GM21619 (cell line): ENCODE measurements around the gene CPEB3.
"Not testable (repeated sequence)": the region's sequence is repeated elsewhere in the genome, so short reads cannot be mapped to it uniquely, and the experiment has no call there.

Experiments
- ATAC-seq: cut with Tn5 transposase; IDR thresholded peaks from one replicate; pipeline ENCODE4 v1.9.1; 2021; ENCODE audit not compliant: unreplicated experiment

The CPEB3 gene

GRCh38 chr10:92047215-92047614 is 243.7 kb downstream of the CPEB3 start:
- no peak for ATAC-seq

- ATAC-seq = no peak
Measured at GRCh38 chr10:92045641-92046106, 245.2 kb downstream of the CPEB3 start.

GRCh38 chr10:92042541-92042940 is 248.3 kb downstream of the CPEB3 start:
- ATAC-seq = no peak

GRCh38 chr10:92038949-92039348 is 251.9 kb downstream of the CPEB3 start:
- ATAC-seq = no peak

- not testable (repeated sequence) for ATAC-seq
Measured at GRCh38 chr10:92033070-92033469, 257.8 kb downstream of the CPEB3 start.

- ATAC-seq = no peak
Measured at GRCh38 chr10:92031580-92031979, 259.3 kb downstream of the CPEB3 start.

GRCh38 chr10:92027141-92027540 is 263.7 kb downstream of the CPEB3 start:
- ATAC-seq = no peak

GRCh38 chr10:92025340-92025739 is 265.5 kb downstream of the CPEB3 start:
- ATAC-seq = not testable (repeated sequence)

- ATAC-seq = no peak
Measured at GRCh38 chr10:92024700-92025099, 266.2 kb downstream of the CPEB3 start.

- ATAC-seq = no peak
Measured at GRCh38 chr10:92014620-92015019, 276.3 kb downstream of the CPEB3 start.

GRCh38 chr10:92011560-92012214 is 279.2 kb downstream of the CPEB3 start:
- no peak for ATAC-seq

GRCh38 chr10:92010047-92010735 is 280.7 kb downstream of the CPEB3 start:
- ATAC-seq = no peak

GRCh38 chr10:92009445-92009844 is 281.4 kb downstream of the CPEB3 start:
- no peak for ATAC-seq

- no peak for ATAC-seq
Measured at GRCh38 chr10:92005978-92006377, 284.9 kb downstream of the CPEB3 start.

- ATAC-seq = no peak
Measured at GRCh38 chr10:92003258-92003657, 287.6 kb downstream of the CPEB3 start.

- ATAC-seq = no peak
Measured at GRCh38 chr10:92001995-92002394, 288.9 kb downstream of the CPEB3 start.

- ATAC-seq = no peak
Measured at GRCh38 chr10:92001581-92001980, 289.3 kb downstream of the CPEB3 start.
